A549 (cell line): ENCODE data around the gene PIGS.

Experiments
- CHD2 ChIP-seq: fragments of 150-350 bp; IDR thresholded peaks from 2 replicates; pipeline ENCODE4 v1.6.1; 2014; ENCODE audit warnings: low read length; ENCODE audit not compliant: partially characterized antibody
- ESRRA ChIP-seq: fragments of 150-350 bp; IDR thresholded peaks from 2 replicates; pipeline ENCODE4 v1.6.1; 2014; ENCODE audit warnings: mild to moderate bottlenecking, low read length, borderline replicate concordance
- MAZ ChIP-seq: fragments of 150-350 bp; IDR thresholded peaks from 2 replicates; pipeline ENCODE4 v1.6.1; 2014; ENCODE audit warnings: antibody characterized with exemption, low read depth, low read length, borderline replicate concordance
- MYC ChIP-seq: IDR thresholded peaks from 2 replicates; pipeline ENCODE4 v1.6.1; 2012; ENCODE audit warnings: mild to moderate bottlenecking, inconsistent platforms, low read length, improper control_type of control experiment, borderline replicate concordance
- POLR2A ChIP-seq: IDR thresholded peaks from 2 replicates; pipeline ENCODE4 v1.6.1; 2012; ENCODE audit warnings: mild to moderate bottlenecking, low read length
- RFX5 ChIP-seq: fragments of 450-650 bp; IDR thresholded peaks from 2 replicates; pipeline ENCODE4 v1.7.1; 2014; ENCODE audit warnings: antibody characterized with exemption, mild to moderate bottlenecking, moderate library complexity
- ZFP36 ChIP-seq: fragments of 450-650 bp; IDR thresholded peaks from 2 replicates; pipeline ENCODE4 v1.6.1; 2014; ENCODE audit warnings: borderline replicate concordance; ENCODE audit not compliant: partially characterized antibody
- TF ChIP-seq, protein P1 (sequence below): fragments of 450-650 bp; IDR thresholded peaks from 2 replicates; pipeline ENCODE4 v1.6.1; 2014; ENCODE audit warnings: antibody characterized with exemption
- TF ChIP-seq, protein P2 (sequence below): fragments of 150-350 bp; IDR thresholded peaks from 2 replicates; pipeline ENCODE4 v1.6.1; 2014; ENCODE audit warnings: low read depth, mild to moderate bottlenecking, low read length
- TF ChIP-seq, protein P3 (sequence below): fragments of >200 bp; sonication (Bioruptor Twin); formaldehyde crosslinking; IDR thresholded peaks from 3 replicates; pipeline ENCODE4 v1.5.1; 2016
- TF ChIP-seq, protein P4 (sequence below): IDR thresholded peaks from 2 replicates; pipeline ENCODE4 v1.6.1; 2012

DNA sequence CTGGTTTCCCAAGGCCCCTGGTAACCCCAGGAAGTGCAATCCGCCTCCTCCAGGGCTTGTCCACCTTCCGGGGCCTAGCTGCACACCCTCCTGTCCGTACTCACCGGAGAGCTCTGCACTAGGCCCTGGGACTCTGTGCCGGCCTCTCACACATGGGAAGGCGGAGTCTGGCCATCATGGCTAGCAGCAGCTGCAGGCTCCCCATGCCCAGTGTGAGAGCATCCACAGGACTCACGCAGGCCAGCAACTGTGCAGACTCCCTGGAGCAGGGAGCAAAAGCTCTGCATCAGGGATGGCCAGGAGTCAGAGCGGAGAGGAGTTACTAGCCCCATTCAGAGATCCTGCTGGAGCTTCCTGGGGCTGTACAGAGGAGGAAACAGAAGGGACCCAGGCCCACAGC lies 44.9 kb downstream of the PIGS start:
- TF ChIP-seq, protein P1, sequence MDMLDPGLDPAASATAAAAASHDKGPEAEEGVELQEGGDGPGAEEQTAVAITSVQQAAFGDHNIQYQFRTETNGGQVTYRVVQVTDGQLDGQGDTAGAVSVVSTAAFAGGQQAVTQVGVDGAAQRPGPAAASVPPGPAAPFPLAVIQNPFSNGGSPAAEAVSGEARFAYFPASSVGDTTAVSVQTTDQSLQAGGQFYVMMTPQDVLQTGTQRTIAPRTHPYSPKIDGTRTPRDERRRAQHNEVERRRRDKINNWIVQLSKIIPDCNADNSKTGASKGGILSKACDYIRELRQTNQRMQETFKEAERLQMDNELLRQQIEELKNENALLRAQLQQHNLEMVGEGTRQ: no peak
- TF ChIP-seq, protein P2, sequence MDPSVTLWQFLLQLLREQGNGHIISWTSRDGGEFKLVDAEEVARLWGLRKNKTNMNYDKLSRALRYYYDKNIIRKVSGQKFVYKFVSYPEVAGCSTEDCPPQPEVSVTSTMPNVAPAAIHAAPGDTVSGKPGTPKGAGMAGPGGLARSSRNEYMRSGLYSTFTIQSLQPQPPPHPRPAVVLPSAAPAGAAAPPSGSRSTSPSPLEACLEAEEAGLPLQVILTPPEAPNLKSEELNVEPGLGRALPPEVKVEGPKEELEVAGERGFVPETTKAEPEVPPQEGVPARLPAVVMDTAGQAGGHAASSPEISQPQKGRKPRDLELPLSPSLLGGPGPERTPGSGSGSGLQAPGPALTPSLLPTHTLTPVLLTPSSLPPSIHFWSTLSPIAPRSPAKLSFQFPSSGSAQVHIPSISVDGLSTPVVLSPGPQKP: no peak
- no peak for TF ChIP-seq POLR2A
- TF ChIP-seq, protein P3, sequence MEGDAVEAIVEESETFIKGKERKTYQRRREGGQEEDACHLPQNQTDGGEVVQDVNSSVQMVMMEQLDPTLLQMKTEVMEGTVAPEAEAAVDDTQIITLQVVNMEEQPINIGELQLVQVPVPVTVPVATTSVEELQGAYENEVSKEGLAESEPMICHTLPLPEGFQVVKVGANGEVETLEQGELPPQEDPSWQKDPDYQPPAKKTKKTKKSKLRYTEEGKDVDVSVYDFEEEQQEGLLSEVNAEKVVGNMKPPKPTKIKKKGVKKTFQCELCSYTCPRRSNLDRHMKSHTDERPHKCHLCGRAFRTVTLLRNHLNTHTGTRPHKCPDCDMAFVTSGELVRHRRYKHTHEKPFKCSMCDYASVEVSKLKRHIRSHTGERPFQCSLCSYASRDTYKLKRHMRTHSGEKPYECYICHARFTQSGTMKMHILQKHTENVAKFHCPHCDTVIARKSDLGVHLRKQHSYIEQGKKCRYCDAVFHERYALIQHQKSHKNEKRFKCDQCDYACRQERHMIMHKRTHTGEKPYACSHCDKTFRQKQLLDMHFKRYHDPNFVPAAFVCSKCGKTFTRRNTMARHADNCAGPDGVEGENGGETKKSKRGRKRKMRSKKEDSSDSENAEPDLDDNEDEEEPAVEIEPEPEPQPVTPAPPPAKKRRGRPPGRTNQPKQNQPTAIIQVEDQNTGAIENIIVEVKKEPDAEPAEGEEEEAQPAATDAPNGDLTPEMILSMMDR: no peak
- no peak for TF ChIP-seq ZFP36
- TF ChIP-seq MYC: no peak
- TF ChIP-seq ESRRA: no peak
- no peak for TF ChIP-seq MAZ
- TF ChIP-seq RFX5: no peak
- TF ChIP-seq, protein P4, sequence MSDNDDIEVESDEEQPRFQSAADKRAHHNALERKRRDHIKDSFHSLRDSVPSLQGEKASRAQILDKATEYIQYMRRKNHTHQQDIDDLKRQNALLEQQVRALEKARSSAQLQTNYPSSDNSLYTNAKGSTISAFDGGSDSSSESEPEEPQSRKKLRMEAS: no peak
- TF ChIP-seq CHD2: no peak
